ENCODE measurements around the gene PDE6H.

Gene PDE6H

GRCh38 chr12:14974633-14975032, 1.8 kb downstream of the PDE6H start:
- DNase-seq (ENCODE audit: low read depth), result no peak

- no peak for DNase-seq (ENCODE audit: low read depth)
Measured at GRCh38 chr12:14975457-14975856, 2.6 kb downstream of the PDE6H start.

GRCh38 chr12:14976658-14977057, 3.8 kb downstream of the PDE6H start:
- DNase-seq (ENCODE audit: low read depth), result no peak

- DNase-seq (ENCODE audit: low read depth), result no peak
Measured at GRCh38 chr12:14979468-14979867, 6.6 kb downstream of the PDE6H start.

- DNase-seq (ENCODE audit: low read depth), result no peak
Measured at GRCh38 chr12:14981049-14981448, 8.2 kb downstream of the PDE6H start.

GRCh38 chr12:14982562-14982961, 9.7 kb downstream of the PDE6H start:
- no peak for DNase-seq (ENCODE audit: low read depth)

- no peak for DNase-seq (ENCODE audit: low read depth)
Measured at GRCh38 chr12:14982991-14983390, 10.1 kb downstream of the PDE6H start.

- DNase-seq (ENCODE audit: low read depth), result no peak
Measured at GRCh38 chr12:14984036-14984435, 11.2 kb downstream of the PDE6H start.

GRCh38 chr12:14984766-14985285, 12.0 kb downstream of the PDE6H start:
- DNase-seq (ENCODE audit: low read depth), result no peak

GRCh38 chr12:14986449-14986848, 13.6 kb downstream of the PDE6H start:
- DNase-seq (ENCODE audit: low read depth), result no peak

- DNase-seq (ENCODE audit: low read depth), result no peak
Measured at GRCh38 chr12:14988035-14988434, 15.2 kb downstream of the PDE6H start.

- DNase-seq (ENCODE audit: low read depth), result no peak
Measured at GRCh38 chr12:14989790-14990189, 16.9 kb downstream of the PDE6H start.

GRCh38 chr12:14991069-14991468, 18.2 kb downstream of the PDE6H start:
- DNase-seq (ENCODE audit: low read depth), result no peak

- no peak for DNase-seq (ENCODE audit: low read depth)
Measured at GRCh38 chr12:14992673-14993072, 19.8 kb downstream of the PDE6H start.

GRCh38 chr12:14993117-14993516, 20.3 kb downstream of the PDE6H start:
- no peak for DNase-seq (ENCODE audit: low read depth)

- DNase-seq (ENCODE audit: low read depth), result no peak
Measured at GRCh38 chr12:14993537-14994266, 20.9 kb downstream of the PDE6H start.

GRCh38 chr12:14994610-14995009, 21.8 kb downstream of the PDE6H start:
- DNase-seq (ENCODE audit: low read depth), result no peak

GRCh38 chr12:14995583-14996425, 23.0 kb downstream of the PDE6H start:
- DNase-seq (ENCODE audit: low read depth), result no peak

- no peak for DNase-seq (ENCODE audit: low read depth)
Measured at GRCh38 chr12:14997998-14998397, 25.2 kb downstream of the PDE6H start.

- no peak for DNase-seq (ENCODE audit: low read depth)
Measured at GRCh38 chr12:14999021-14999694, 26.3 kb downstream of the PDE6H start.

GRCh38 chr12:14999695-15000365, 27.0 kb downstream of the PDE6H start:
- DNase-seq (ENCODE audit: low read depth), result no peak

- no peak for DNase-seq (ENCODE audit: low read depth)
Measured at GRCh38 chr12:15000575-15000974, 27.7 kb downstream of the PDE6H start.

Data from T follicular helper cell (primary cell).